Astrocyte of the spinal cord (primary cell): ENCODE data around the gene TBC1D1.

Source experiments
- DNase-seq: peaks from one replicate; pipeline ENCODE4 v3.0.0; 2011; ENCODE audit warnings: low read depth, low spot score
- H3K4me3 ChIP-seq: 2 replicates; pipeline ENCODE4 v1.5.1; 2011; ENCODE audit warnings: low read depth, mild to moderate bottlenecking, low read length, moderate library complexity
- in situ Hi-C: cut with HindIII; loops from 2 replicates; pipeline ENCODE4 v1.10.0; 2017; ENCODE audit warnings: low sequenced_read_pairs
- TF ChIP-seq, protein P1 (sequence below): IDR thresholded peaks from 2 replicates; pipeline ENCODE4 v1.5.1; 2012; ENCODE audit warnings: low read depth, mild to moderate bottlenecking, low read length, inconsistent platforms

Gene TBC1D1

DNA sequence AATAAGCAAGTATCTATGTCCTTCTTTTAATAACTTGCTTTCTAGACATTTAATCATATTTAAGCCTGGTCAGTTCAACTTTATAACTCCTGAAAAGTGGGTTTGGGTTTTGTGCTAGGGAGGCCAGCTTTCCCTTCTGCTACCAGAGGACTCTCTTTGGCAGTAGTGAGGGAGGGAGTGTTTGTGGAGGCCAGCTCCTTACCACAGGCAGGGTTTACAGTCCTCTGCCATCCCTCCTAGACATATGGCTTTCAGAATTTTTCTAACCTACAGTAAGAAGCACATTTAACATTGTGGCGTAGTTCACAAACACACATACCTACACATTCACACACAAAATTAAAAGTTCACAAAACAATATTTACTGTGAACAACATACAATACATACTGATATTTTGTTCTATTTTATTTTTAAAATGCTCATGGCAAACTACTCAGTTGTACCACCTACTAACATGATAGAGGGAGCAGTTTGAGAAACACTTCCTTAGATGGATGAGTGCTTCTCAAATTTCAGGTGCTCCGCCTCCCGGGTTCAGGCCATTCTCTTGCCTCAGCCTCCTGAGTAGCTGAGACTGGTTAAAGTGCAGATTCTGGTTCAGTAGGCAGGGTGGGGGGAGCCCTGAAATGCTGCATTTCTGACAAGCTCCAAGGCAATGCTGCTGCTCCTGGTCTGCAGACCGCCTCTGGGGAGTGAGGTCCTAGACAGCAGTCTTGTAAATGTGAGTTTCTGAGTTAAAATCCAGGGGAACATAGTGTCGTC, 156.0 kb downstream of the TBC1D1 start:
- in situ Hi-C loops: no loop called here
- TF ChIP-seq, protein P1, sequence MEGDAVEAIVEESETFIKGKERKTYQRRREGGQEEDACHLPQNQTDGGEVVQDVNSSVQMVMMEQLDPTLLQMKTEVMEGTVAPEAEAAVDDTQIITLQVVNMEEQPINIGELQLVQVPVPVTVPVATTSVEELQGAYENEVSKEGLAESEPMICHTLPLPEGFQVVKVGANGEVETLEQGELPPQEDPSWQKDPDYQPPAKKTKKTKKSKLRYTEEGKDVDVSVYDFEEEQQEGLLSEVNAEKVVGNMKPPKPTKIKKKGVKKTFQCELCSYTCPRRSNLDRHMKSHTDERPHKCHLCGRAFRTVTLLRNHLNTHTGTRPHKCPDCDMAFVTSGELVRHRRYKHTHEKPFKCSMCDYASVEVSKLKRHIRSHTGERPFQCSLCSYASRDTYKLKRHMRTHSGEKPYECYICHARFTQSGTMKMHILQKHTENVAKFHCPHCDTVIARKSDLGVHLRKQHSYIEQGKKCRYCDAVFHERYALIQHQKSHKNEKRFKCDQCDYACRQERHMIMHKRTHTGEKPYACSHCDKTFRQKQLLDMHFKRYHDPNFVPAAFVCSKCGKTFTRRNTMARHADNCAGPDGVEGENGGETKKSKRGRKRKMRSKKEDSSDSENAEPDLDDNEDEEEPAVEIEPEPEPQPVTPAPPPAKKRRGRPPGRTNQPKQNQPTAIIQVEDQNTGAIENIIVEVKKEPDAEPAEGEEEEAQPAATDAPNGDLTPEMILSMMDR: no peak

DNA sequence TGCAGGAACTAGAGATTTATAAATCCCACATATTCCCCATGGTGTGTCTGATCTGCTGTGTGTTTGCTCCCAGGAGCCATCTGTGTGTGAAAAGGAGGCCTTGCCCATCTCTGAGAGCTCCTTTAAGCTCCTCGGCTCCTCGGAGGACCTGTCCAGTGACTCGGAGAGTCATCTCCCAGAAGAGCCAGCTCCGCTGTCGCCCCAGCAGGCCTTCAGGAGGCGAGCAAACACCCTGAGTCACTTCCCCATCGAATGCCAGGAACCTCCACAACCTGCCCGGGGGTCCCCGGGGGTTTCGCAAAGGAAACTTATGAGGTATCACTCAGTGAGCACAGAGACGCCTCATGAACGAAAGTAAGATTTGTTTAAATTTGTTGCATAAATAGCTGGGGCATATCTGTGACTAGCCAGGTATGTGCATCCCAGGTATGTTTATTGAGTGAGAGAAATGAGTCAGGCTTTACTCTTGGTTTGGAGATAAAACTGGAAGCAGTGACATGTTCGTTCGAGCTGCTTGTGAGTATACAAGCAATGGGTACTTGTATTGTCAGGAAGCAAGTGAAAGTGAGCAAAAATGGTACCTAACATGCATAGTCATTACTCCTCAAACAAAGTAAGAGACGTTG, 158.8 kb downstream of the TBC1D1 start:
- TF ChIP-seq, protein P1: no peak
- DNase-seq: no peak
- no peak overlapping the region for H3K4me3 ChIP-seq
- in situ Hi-C loops: no loop called here

More for the DNA sequence above, 156.0 kb downstream of the TBC1D1 start:
- no peak overlapping the region for H3K4me3 ChIP-seq
- DNase-seq: peak; percentile 31

DNA sequence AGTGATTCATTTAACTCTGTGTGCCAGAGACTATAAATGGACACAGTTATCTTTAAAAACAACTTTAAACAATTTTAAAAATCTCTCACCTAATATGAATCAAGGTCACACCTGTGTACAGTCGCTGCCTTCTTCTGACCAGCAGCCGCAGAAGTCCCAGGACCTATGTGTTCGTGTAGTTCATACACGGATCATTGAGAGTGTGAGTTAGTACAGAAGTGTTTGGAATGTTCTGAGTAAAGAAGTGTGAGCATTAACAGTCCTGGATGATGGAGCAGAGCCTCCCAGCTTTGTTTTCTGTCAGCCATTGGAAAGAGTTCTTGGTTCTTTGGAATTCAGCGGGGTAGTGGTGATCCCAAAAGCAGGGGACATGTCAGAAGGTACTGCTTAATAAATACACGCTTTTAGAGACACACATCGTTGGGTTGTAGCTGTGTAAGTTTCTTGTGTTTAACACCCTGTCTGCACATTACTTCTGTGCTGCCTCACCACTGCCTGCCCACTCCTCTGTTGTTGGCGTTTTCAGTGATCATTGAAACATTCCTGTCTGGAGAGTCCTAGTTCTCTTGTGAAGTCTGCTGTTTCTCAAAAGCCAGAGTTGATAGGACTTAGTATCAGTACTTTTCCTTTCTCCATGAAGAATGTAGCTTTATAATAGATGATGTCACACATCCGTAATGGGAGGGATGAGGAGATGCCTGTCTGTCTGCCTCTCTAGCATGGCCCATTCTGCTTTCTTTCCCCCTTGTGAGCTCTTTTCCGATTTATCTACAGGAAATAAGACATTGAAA, 159.9 kb downstream of the TBC1D1 start:
- no peak overlapping the region for H3K4me3 ChIP-seq
- in situ Hi-C loops: no loop called here
- TF ChIP-seq, protein P1: no peak
- DNase-seq: no peak

DNA sequence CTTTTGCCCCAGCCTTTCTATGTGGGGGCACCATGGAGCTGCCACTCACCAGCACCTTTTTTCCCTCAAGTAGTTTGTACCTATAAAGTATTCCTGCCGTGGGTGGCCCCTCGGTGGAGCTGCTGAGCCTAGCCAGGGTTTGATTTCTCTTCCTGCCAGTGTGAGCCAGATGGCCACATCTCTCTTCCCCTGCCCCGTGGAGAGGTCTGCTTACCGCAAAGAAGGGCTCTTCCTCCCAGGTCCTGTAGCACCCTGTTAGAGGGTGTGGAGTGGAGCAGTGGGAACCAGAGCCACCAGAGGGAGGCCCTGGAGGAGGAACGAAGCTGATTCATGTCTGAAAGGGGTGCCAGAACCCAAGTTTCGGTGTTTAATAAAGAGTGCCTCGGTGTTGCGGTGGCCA, 164.7 kb downstream of the TBC1D1 start:
- TF ChIP-seq, protein P1: peak; percentile 16
- DNase-seq: no peak
- in situ Hi-C loops: no loop called here
- no peak overlapping the region for H3K4me3 ChIP-seq

DNA sequence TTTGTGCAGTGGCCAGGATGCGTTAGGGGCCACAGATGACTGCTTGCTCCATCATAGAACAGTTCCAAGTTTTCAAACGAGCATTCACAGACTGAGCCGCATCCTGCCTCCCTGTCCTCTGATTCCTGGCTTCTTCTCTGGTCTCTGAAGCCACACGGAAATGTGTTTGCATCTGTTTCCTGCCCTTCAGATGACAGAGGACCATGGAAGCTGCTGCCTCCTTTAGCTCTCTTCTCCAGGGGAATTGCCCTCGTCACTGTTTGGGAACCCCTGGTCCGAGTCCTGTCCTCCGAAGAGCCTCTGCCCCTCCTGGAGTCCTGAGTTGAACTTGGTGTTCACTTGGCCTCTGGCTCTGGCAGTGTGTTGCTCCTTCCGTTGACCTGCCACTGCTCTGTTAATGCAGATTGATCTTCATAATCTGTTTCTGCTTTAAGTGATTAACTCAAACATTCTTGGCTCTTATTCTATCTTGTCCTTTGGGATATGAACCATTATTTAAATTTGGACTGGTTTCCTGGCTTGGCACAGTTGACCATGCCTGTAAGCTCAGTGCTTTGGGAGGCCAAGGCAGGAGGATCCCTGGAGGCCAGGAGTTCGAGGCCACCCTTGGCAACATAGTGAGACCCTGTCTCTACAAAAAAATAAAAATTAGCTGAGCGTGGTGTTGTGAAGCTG, 165.3 kb downstream of the TBC1D1 start:
- TF ChIP-seq, protein P1: no peak
- in situ Hi-C loops: no loop called here
- no peak for DNase-seq
- no peak overlapping the region for H3K4me3 ChIP-seq

DNA sequence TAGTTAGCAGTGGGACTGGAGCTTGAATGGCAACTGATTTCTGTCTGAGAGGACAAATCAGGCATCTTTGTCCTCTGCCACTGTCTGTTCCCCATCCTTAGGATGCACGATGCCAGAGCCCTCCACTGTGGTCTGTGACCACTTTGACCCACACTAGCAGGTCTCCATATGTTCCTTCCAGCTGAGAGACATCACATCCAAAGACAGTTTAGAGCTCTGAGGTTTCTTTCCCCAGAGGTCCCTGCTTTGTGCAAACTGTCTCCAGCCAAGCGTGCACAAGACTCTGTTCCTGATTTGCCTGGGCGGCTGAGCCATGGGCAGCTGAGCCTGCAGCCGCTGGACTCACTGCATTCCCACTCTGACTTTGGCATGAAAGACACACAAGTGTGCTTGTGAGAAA, 167.3 kb downstream of the TBC1D1 start:
- H3K4me3 ChIP-seq: no peak overlapping the region
- no peak for DNase-seq
- TF ChIP-seq, protein P1: no peak
- in situ Hi-C loops: no loop called here
